Neural progenitor cell (in vitro differentiated cells): ENCODE results near the gene RAB31.

Experiments used
- EZH2 ChIP-seq: fragments of 200-600 bp; sonication (generic); IDR thresholded peaks from 2 replicates; pipeline ENCODE4 v1.6.1; 2017; ENCODE audit warnings: antibody characterized with exemption, mild to moderate bottlenecking, moderate library complexity
- TF ChIP-seq, protein P1 (sequence below): fragments of 200-600 bp; sonication (generic); IDR thresholded peaks from 2 replicates; pipeline ENCODE4 v1.5.1; 2017; ENCODE audit warnings: antibody characterized with exemption, mild to moderate bottlenecking

DNA sequence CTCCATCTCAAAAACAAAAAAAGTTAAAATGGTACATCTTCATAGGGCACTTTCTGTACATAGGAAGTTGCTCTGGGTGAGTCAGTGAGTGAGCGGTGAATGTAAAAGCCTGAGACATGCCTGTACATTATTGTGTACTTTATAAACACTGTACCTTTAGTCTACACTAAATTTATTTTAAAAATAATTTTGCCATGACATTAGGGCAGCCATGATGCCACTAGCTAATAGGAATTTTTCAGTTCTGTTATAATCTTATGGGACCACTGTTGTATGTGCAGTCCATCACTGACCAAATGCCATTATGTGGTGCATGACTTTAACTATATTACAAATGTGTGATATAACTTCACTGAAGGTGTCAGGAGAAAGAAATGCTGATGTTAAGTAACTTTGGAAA is 166.6 kb downstream of the RAB31 start:
- TF ChIP-seq, protein P1, sequence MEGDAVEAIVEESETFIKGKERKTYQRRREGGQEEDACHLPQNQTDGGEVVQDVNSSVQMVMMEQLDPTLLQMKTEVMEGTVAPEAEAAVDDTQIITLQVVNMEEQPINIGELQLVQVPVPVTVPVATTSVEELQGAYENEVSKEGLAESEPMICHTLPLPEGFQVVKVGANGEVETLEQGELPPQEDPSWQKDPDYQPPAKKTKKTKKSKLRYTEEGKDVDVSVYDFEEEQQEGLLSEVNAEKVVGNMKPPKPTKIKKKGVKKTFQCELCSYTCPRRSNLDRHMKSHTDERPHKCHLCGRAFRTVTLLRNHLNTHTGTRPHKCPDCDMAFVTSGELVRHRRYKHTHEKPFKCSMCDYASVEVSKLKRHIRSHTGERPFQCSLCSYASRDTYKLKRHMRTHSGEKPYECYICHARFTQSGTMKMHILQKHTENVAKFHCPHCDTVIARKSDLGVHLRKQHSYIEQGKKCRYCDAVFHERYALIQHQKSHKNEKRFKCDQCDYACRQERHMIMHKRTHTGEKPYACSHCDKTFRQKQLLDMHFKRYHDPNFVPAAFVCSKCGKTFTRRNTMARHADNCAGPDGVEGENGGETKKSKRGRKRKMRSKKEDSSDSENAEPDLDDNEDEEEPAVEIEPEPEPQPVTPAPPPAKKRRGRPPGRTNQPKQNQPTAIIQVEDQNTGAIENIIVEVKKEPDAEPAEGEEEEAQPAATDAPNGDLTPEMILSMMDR, result no peak
- no peak for TF ChIP-seq EZH2
